ENCODE results near the gene BCKDHB. TPM values are rescaled to one million over a fixed set of nuclear protein-coding genes. Genes with fewer than 3 reads are reported as not detected.
"Not testable (repeated sequence)": the region's sequence is repeated elsewhere in the genome, so short reads cannot be mapped to it uniquely, and the experiment has no call there.

The BCKDHB gene
- total and polyA plus RNA-seq, 9 donors = 12.0 to 33.4 (median 18.7) TPM

GRCh38 chr6:80104520-80104919 is 2.0 kb upstream of the BCKDHB start:
- TF ChIP-seq, protein P1, sequence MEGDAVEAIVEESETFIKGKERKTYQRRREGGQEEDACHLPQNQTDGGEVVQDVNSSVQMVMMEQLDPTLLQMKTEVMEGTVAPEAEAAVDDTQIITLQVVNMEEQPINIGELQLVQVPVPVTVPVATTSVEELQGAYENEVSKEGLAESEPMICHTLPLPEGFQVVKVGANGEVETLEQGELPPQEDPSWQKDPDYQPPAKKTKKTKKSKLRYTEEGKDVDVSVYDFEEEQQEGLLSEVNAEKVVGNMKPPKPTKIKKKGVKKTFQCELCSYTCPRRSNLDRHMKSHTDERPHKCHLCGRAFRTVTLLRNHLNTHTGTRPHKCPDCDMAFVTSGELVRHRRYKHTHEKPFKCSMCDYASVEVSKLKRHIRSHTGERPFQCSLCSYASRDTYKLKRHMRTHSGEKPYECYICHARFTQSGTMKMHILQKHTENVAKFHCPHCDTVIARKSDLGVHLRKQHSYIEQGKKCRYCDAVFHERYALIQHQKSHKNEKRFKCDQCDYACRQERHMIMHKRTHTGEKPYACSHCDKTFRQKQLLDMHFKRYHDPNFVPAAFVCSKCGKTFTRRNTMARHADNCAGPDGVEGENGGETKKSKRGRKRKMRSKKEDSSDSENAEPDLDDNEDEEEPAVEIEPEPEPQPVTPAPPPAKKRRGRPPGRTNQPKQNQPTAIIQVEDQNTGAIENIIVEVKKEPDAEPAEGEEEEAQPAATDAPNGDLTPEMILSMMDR (IDR thresholded peaks at IDR 0.05) = no peak
- TF ChIP-seq POLR2A (IDR thresholded peaks at IDR 0.05) = no peak
- TF ChIP-seq EP300 (IDR thresholded peaks at IDR 0.05) = no peak
- Histone ChIP-seq H3K9me3 (no peaks in the 10 kb centered on the region), H3K4me3 (no peak overlapping the region), H3K4me1 (ENCODE audit: insufficient read depth) (peaks cover 2% of the 10 kb centered on the region), H3K27me3 (no peaks in the 10 kb centered on the region), H3K27ac (no peak overlapping the region), H3K36me3 (no peaks in the 10 kb centered on the region)
- intact Hi-C loops (cut with DNase I) = no loop called here
- DNase-seq = no peak

GRCh38 chr6:80105972-80106417 is 476 bp upstream of the BCKDHB start:
- Histone ChIP-seq H3K4me3 (peak overlapping the region; percentile 88), H3K4me1 (ENCODE audit: insufficient read depth) (peaks cover 2% of the 10 kb centered on the region), H3K27ac (peak overlapping the region in 1 of 2 donors; percentile 79), H3K36me3 (no peaks in the 10 kb centered on the region), H3K9me3 (no peaks in the 10 kb centered on the region), H3K27me3 (no peaks in the 10 kb centered on the region)
- intact Hi-C loops (cut with DNase I) = no loop called here
- WGBS, 3 donors = 0 to 1% (median 0%) methylated on average over 6 of the region's 6 CpGs
- DNase-seq = no peak
- TF ChIP-seq EP300 (IDR thresholded peaks at IDR 0.05) = no peak
- TF ChIP-seq POLR2A (IDR thresholded peaks at IDR 0.05) = no peak
- TF ChIP-seq, protein P1 (IDR thresholded peaks at IDR 0.05) = no peak

DNA sequence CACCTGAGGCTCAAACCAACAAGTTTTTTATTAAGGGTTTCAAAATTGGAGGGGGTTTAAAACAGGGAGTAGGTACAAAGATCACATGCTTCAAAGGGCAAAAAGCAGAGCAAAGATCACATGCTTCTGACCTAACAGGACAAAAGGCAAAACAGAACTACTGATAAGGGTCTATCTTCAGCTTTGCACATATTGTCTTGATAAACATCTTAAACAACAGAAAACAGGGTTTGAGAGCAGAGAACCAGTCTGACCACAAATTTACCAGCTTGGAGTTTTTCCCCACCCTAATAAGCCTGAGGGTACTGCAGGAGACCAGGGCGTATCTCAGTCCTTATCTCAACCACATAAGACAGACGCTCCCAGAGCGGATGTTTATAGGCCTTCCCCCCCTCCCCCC is 16.1 kb downstream of the BCKDHB start:
- H3K4me3 ChIP-seq; H3K9me3 ChIP-seq; H3K36me3 ChIP-seq; intact Hi-C loops (cut with DNase I); H3K27me3 ChIP-seq; DNase-seq; H3K27ac ChIP-seq; H3K4me1 ChIP-seq (ENCODE audit: insufficient read depth): not testable (repeated sequence)
- WGBS, 3 donors = 87 to 93% (median 93%) methylated on average over 3 of the region's 3 CpGs

DNA sequence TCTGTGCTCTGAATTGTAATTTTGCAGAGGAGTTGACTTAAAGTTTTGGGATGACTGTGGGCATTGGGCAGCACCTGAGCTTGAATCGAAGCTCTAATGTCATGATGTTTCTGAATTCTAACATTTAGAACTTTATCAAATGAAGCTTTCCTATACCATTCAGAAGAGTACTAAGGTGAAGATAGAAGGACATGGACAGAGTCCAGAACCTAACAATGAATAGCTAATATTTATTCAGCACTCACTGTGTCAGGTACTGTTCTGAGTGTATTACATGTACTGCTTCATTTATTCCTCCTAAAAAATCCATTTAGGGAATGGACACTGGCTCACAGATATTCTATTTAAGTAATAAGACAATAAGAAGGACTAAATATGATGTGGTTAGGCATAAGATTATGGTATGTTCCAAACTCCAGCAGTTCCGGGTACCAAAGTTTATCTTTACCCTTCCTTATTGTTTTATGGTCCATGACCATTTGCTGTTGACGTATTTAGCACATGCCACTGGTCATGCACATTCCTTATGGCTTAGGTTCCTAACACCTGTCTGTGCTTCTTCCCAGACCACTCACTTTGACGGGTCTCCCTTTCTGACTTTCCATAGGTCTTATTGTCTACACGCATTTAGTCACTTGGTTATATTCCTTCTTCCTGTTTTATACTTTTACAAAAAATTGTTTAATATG is 20.3 kb downstream of the BCKDHB start:
- no peak overlapping the region for H3K27ac ChIP-seq
- no peak for DNase-seq
- no peaks in the 10 kb centered on the region for H3K9me3 ChIP-seq
- 97% methylated on average over 5 of the region's 5 CpGs for WGBS, 3 donors
- no peaks in the 10 kb centered on the region for H3K4me1 ChIP-seq (ENCODE audit: insufficient read depth)
- no peaks in the 10 kb centered on the region for H3K36me3 ChIP-seq
- no peaks in the 10 kb centered on the region for H3K27me3 ChIP-seq
- no peak overlapping the region for H3K4me3 ChIP-seq
- TF ChIP-seq POLR2A (IDR thresholded peaks at IDR 0.05) (no peak), EP300 (IDR thresholded peaks at IDR 0.05) (no peak)
- TF ChIP-seq, protein P1 (IDR thresholded peaks at IDR 0.05) = no peak
- intact Hi-C loops (cut with DNase I) = no loop called here

GRCh38 chr6:80129485-80129884 is 23.0 kb downstream of the BCKDHB start:
- intact Hi-C loops (cut with DNase I) = no loop called here
- no peaks in the 10 kb centered on the region for H3K9me3 ChIP-seq
- WGBS, 3 donors = 91 to 97% (median 94%) methylated on average over 3 of the region's 3 CpGs
- no peaks in the 10 kb centered on the region for H3K27me3 ChIP-seq
- H3K4me3 ChIP-seq = no peak overlapping the region
- H3K4me1 ChIP-seq (ENCODE audit: insufficient read depth) = no peaks in the 10 kb centered on the region
- DNase-seq = no peak
- no peak overlapping the region for H3K27ac ChIP-seq
- TF ChIP-seq, protein P1 (IDR thresholded peaks at IDR 0.05) = no peak
- TF ChIP-seq POLR2A (IDR thresholded peaks at IDR 0.05) (no peak), EP300 (IDR thresholded peaks at IDR 0.05) (no peak)
- no peaks in the 10 kb centered on the region for H3K36me3 ChIP-seq
